IPS-18a (cell line): ENCODE measurements around the gene LIFR.

Source experiments
- H3K27ac ChIP-seq: one replicate; pipeline ENCODE4 v1.5.1; 2013; ENCODE audit warnings: low read length
- H3K27me3 ChIP-seq: one replicate; pipeline ENCODE4 v1.6.1; 2013; ENCODE audit warnings: mild to moderate bottlenecking, low read length; ENCODE audit not compliant: control insufficient read depth, insufficient read depth
- H3K36me3 ChIP-seq: one replicate; pipeline ENCODE4 v1.6.1; 2013; ENCODE audit warnings: low read depth, low read length; ENCODE audit not compliant: control insufficient read depth
- H3K4me1 ChIP-seq: one replicate; pipeline ENCODE4 v1.6.1; 2013; ENCODE audit warnings: low read depth, low read length; ENCODE audit not compliant: control insufficient read depth
- H3K4me3 ChIP-seq: one replicate; pipeline ENCODE4 v1.5.1; 2013; ENCODE audit warnings: low read length
- H3K9ac ChIP-seq: one replicate; pipeline ENCODE4 v1.6.1; 2013; ENCODE audit warnings: mild to moderate bottlenecking, low read length, moderate library complexity
- H3K9me3 ChIP-seq: one replicate; pipeline ENCODE4 v1.6.1; 2013; ENCODE audit warnings: low read depth, low read length; ENCODE audit not compliant: control insufficient read depth

The LIFR gene

DNA sequence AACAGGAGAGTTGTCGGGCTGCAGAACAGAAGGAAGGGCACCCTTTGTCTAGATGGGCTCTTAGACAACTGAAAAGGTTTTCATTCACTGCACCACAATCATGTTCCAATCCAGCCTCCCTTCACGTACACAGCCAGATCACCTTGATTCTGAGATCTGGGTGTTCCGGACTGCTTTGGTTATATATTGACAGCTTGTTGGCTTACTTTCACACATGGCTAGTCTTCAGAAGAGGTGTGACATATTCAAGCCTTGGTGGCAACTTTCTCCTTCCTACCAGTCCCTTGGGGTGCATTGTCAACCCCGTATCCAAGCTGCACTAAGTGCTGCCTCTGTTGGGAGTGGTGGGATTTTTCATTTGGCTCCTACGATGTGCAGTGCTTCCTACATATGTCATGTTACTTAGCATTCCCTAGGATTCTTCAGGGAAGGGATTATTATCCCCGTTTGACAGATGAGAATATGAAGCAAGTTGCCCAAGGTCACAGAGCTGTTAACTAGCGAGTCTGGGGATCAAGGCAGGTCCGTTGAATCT, 100.6 kb downstream of the LIFR start:
- no peak overlapping the region for H3K4me3 ChIP-seq
- no peak overlapping the region for H3K9ac ChIP-seq
- no peaks in the 10 kb centered on the region for H3K27me3 ChIP-seq
- H3K4me1 ChIP-seq = no peaks in the 10 kb centered on the region
- no peaks in the 10 kb centered on the region for H3K36me3 ChIP-seq
- no peak overlapping the region for H3K27ac ChIP-seq
- no peaks in the 10 kb centered on the region for H3K9me3 ChIP-seq

GRCh38 chr5:38453921-38454320, 102.5 kb downstream of the LIFR start:
- Histone ChIP-seq H3K27ac (no peak overlapping the region), H3K4me3 (no peak overlapping the region), H3K9ac (no peak overlapping the region), H3K9me3 (no peaks in the 10 kb centered on the region), H3K36me3 (no peaks in the 10 kb centered on the region), H3K4me1 (no peaks in the 10 kb centered on the region), H3K27me3 (no peaks in the 10 kb centered on the region)

- Histone ChIP-seq H3K27me3 (no peaks in the 10 kb centered on the region), H3K4me1 (no peaks in the 10 kb centered on the region), H3K4me3 (no peak overlapping the region), H3K9ac (no peak overlapping the region), H3K9me3 (no peaks in the 10 kb centered on the region), H3K27ac (no peak overlapping the region), H3K36me3 (no peaks in the 10 kb centered on the region)
These were observed 102.9 kb downstream of the LIFR start for GRCh38 chr5:38453506-38453905.

DNA sequence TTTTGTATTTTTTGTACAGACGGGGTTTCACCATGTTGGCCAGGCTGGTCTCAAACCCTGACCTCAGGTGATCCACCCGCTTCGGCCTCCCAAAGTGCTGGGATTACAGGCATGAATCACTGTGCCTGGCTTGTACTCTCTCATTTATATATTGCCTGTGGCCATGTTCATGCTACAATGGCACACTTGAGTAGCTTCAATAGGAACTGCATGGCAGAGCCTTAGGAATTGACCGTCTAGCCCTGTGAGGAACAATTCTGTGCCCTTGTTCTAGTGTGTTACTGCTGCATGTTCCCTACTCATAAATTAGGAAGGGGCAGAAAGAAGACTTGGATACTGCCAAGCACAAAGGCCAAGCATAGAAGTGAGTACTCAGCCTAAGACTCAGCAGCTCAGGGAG, 104.2 kb downstream of the LIFR start:
- Histone ChIP-seq H3K9me3 (no peaks in the 10 kb centered on the region), H3K27ac (no peak overlapping the region), H3K9ac (no peak overlapping the region), H3K27me3 (no peaks in the 10 kb centered on the region), H3K4me1 (no peaks in the 10 kb centered on the region), H3K36me3 (no peaks in the 10 kb centered on the region), H3K4me3 (no peak overlapping the region)

GRCh38 chr5:38451074-38451725, 105.2 kb downstream of the LIFR start:
- no peak overlapping the region for H3K27ac ChIP-seq
- H3K36me3 ChIP-seq = no peaks in the 10 kb centered on the region
- H3K4me1 ChIP-seq = no peaks in the 10 kb centered on the region
- H3K27me3 ChIP-seq = no peaks in the 10 kb centered on the region
- no peaks in the 10 kb centered on the region for H3K9me3 ChIP-seq
- no peak overlapping the region for H3K9ac ChIP-seq
- no peak overlapping the region for H3K4me3 ChIP-seq

GRCh38 chr5:38450627-38451026, 105.8 kb downstream of the LIFR start:
- H3K4me3 ChIP-seq = no peak overlapping the region
- no peak overlapping the region for H3K9ac ChIP-seq
- H3K4me1 ChIP-seq = no peaks in the 10 kb centered on the region
- no peak overlapping the region for H3K27ac ChIP-seq
- no peaks in the 10 kb centered on the region for H3K36me3 ChIP-seq
- H3K27me3 ChIP-seq = no peaks in the 10 kb centered on the region
- H3K9me3 ChIP-seq = no peaks in the 10 kb centered on the region

DNA sequence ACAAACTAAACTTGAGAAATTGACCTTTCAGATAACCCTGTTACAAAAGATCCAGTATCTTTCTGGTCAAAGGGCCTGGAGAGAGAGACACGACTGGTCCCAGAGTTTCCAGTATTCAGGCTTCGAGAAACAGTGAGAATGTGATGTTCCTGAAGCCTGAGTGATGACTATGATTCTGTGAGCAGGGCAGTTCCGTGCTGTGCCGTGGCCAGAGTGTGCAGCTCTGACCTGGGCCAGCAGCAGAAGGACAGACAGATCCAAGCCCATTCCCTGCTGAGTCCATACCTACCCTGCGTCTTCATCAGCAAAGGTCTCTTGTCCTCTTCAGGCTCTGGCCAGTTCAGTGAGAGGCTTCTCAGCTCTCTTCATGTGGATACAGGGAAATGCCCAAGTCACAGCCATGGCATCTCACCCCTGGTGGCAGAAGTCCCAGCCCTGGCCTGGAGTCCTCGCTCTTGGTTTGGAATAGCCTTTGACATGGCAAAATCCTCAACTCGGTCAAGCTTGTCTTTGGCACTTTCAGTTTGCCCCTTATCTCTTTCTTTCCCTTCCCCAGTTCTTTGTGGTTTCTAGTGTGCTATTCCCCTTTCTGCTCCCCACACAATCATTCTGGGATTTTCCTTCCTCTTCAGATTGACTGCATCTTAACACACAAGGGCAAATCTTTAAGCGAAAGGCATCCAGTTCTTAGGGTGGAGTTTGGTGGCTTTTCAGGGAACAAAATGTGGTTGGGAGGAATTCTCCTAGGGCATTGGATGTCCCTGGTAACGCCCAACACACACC, 107.7 kb downstream of the LIFR start:
- H3K4me1 ChIP-seq = no peaks in the 10 kb centered on the region
- H3K9ac ChIP-seq = no peak overlapping the region
- H3K36me3 ChIP-seq = no peaks in the 10 kb centered on the region
- no peak overlapping the region for H3K4me3 ChIP-seq
- no peaks in the 10 kb centered on the region for H3K27me3 ChIP-seq
- H3K9me3 ChIP-seq = no peaks in the 10 kb centered on the region
- H3K27ac ChIP-seq = no peak overlapping the region

DNA sequence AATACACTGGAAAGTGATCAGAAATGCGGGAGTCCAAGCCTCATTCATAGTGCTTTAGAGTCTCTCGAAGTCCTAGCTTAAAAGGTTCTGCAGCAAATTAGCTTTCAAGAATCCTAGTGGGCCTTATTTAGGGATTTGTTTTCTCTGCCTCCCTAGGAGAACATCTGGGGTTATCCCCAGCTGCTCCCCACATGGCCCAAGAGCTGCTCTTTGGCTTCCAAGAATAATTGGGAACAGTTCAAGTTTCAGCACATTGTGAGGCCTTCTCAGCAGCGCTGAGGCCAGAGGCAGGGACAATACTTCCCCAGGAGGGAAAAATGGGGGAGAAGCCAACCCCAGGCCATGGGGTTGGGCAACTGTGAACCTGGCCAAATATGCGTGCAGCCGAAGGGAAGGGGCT, 108.7 kb downstream of the LIFR start:
- Histone ChIP-seq H3K4me3 (no peak overlapping the region), H3K9me3 (no peaks in the 10 kb centered on the region), H3K9ac (no peak overlapping the region), H3K27me3 (no peaks in the 10 kb centered on the region), H3K27ac (no peak overlapping the region), H3K36me3 (no peaks in the 10 kb centered on the region), H3K4me1 (no peaks in the 10 kb centered on the region)

- Histone ChIP-seq H3K27me3 (no peaks in the 10 kb centered on the region), H3K9me3 (no peaks in the 10 kb centered on the region), H3K9ac (no peak overlapping the region), H3K4me1 (no peaks in the 10 kb centered on the region), H3K27ac (no peak overlapping the region), H3K4me3 (no peak overlapping the region), H3K36me3 (no peaks in the 10 kb centered on the region)
These were observed 109.4 kb downstream of the LIFR start for GRCh38 chr5:38447056-38447455.

DNA sequence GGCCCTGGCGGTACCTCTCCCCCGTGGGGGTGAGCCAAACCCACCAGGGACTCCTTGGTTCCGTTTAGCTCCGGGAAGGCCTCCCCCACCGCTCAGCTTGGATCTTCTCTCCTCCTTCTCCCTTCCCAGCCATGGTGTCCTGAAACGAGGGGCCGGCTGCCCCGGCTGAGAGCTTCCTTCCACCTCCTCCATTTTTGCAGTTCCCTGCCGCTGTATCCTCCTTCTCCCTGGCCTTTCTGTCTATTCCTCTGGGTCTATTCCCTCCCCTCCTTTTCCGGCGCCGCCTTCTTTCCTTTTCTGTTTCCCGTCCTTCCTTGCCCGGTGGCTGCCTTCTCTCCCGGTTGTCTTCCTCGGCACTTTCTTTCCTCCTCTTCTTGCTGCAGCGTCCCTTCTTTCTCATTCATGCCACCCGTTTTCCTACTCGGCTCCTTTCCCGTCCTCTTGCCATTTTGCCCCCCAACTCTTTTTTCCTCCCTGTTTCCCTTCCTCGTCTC, 110.4 kb downstream of the LIFR start:
- Histone ChIP-seq H3K27ac (no peak overlapping the region), H3K36me3 (no peaks in the 10 kb centered on the region), H3K4me3 (no peak overlapping the region), H3K9ac (no peak overlapping the region), H3K9me3 (no peaks in the 10 kb centered on the region), H3K4me1 (no peaks in the 10 kb centered on the region), H3K27me3 (no peaks in the 10 kb centered on the region)

DNA sequence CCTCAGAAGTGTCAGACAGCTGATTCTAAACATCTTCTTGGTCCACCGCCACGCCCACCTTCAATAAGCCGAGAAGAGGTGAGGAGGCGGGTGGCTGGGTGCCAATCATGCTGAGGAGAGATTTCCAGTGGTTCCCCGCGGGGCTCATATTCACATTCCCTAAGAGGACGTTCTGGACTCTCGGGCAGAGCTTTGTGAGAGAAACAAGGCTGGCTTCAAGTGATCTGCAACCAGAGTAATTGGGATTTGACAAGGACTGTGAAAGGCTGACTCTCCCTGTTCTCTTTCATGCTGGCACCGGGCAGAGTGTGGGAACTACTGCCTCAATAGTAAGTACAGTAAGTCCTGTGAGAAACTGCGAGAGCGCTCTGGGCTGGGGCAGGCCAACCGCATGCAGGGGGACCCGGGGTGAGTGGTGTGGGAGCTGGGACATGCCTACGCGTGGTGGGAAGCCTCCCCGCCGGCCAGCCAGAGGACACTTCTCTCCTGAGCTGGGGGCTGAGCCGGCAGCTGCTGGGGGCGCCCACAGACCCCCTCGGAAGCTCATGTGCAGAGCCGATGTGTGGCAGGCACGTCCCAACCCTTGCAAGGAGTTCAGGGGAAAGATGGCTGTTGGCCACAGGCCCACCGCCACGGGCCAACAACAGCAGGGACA, 110.9 kb downstream of the LIFR start:
- Histone ChIP-seq H3K4me1 (no peaks in the 10 kb centered on the region), H3K36me3 (no peaks in the 10 kb centered on the region), H3K27ac (no peak overlapping the region), H3K27me3 (no peaks in the 10 kb centered on the region), H3K9me3 (no peaks in the 10 kb centered on the region), H3K4me3 (no peak overlapping the region), H3K9ac (no peak overlapping the region)
